ENCODE results near the gene GRAMD1B. TPM values are rescaled to one million over a fixed set of nuclear protein-coding genes. Genes with fewer than 3 reads are reported as not detected.

The GRAMD1B gene
- total RNA-seq, 2 experiments from 2014 or later = 16.1 to 21.8 TPM

DNA sequence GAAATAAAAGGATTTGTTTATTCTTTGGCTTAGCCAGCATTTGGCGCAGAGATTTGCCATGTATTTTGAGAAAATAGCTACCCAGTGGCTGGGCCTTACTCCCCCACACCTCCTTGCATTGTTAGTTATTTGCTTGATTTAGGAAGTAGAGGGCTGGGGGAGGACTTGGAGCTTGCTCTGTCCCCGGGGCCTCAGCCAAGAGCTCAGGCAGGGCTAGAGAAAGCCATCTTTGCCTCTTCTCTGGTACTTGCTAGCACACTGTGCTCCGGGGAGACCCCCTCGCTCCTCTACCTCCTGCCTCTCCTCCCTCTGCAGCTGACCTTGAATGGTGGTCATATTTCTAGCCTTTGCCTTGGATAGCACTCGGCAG is 131.3 kb downstream of the GRAMD1B start:
- no peaks in the 10 kb centered on the region for H3K27me3 Mint-ChIP-seq
- H3K9me3 Mint-ChIP-seq = no peaks in the 10 kb centered on the region
- H3K4me1 Mint-ChIP-seq (ENCODE audit: low read depth) = peaks cover 13% of the 10 kb centered on the region
- H3K4me1 ChIP-seq (ENCODE audit: insufficient read depth, low read length) = peaks cover 7% of the 10 kb centered on the region
- CTCF ChIA-PET = interaction anchor here (1.4 kb wide), 1 partner anchor 19 kb away, joined by 4 read pairs; no protein-coding TSS in a partner anchor
- no peaks in the 10 kb centered on the region for H3K9me3 ChIP-seq (ENCODE audit: control insufficient read depth in 1 of 2, insufficient read depth in 1 of 2, low read length in 2 of 2)
- no peak overlapping the region for H3K27ac ChIP-seq (ENCODE audit: low read depth in 1 of 2, low read length in 2 of 2)
- TF ChIP-seq, protein P1, sequence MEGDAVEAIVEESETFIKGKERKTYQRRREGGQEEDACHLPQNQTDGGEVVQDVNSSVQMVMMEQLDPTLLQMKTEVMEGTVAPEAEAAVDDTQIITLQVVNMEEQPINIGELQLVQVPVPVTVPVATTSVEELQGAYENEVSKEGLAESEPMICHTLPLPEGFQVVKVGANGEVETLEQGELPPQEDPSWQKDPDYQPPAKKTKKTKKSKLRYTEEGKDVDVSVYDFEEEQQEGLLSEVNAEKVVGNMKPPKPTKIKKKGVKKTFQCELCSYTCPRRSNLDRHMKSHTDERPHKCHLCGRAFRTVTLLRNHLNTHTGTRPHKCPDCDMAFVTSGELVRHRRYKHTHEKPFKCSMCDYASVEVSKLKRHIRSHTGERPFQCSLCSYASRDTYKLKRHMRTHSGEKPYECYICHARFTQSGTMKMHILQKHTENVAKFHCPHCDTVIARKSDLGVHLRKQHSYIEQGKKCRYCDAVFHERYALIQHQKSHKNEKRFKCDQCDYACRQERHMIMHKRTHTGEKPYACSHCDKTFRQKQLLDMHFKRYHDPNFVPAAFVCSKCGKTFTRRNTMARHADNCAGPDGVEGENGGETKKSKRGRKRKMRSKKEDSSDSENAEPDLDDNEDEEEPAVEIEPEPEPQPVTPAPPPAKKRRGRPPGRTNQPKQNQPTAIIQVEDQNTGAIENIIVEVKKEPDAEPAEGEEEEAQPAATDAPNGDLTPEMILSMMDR (IDR thresholded peaks at IDR 0.05) = no peak
- no peaks in the 10 kb centered on the region for H3K36me3 ChIP-seq (ENCODE audit: insufficient read depth, low read length)
- POLR2A ChIA-PET = interaction anchor here (1.6 kb wide), 1 partner anchor 19 kb away, joined by 3 read pairs; no protein-coding TSS in a partner anchor
- H3K27me3 ChIP-seq (ENCODE audit: control insufficient read depth in 1 of 2, insufficient read depth in 2 of 2, low read length in 2 of 2) = no peaks in the 10 kb centered on the region
- ATAC-seq (ENCODE audit: poor library complexity) = no peak
- H3K4me3 ChIP-seq (ENCODE audit: low read length) = no peak overlapping the region
- intact Hi-C loops (cut with DNase I, micrococcal nuclease) = no loop called here
- no peak for DNase-seq
- no peaks in the 10 kb centered on the region for H3K36me3 Mint-ChIP-seq (ENCODE audit: low read depth)
- no peak overlapping the region for H3K27ac Mint-ChIP-seq
- H3K4me3 Mint-ChIP-seq = no peak overlapping the region

DNA sequence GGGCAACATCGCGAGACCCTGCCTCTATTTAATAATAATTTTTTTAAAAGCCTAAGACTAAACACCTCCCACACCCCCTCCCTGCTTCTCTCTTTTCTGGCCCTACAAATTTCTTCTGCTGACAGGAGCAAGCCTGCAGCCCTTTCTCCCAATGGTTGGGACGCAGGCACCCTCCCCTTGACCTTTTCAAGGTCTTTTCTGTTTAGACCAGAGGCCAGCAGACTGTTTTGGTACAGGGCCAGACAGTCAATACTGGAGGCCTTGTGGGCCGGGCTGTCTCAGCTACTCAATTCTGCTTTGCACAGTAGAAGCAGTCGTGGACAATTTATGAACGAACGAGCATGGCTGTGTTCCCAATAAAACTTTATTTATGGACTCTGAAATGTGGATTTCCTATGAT is 132.1 kb downstream of the GRAMD1B start:
- Mint-ChIP-seq H3K36me3 (ENCODE audit: low read depth) (no peaks in the 10 kb centered on the region), H3K27ac (no peak overlapping the region), H3K9me3 (no peaks in the 10 kb centered on the region), H3K27me3 (no peaks in the 10 kb centered on the region), H3K4me1 (ENCODE audit: low read depth) (peaks cover 13% of the 10 kb centered on the region), H3K4me3 (no peak overlapping the region)
- ATAC-seq (ENCODE audit: poor library complexity) (no peak), DNase-seq (no peak)
- TF ChIP-seq, protein P1 (IDR thresholded peaks at IDR 0.05) = no peak
- Histone ChIP-seq H3K36me3 (ENCODE audit: insufficient read depth, low read length) (no peaks in the 10 kb centered on the region), H3K4me3 (ENCODE audit: low read length) (no peak overlapping the region), H3K27me3 (ENCODE audit: control insufficient read depth in 1 of 2, insufficient read depth in 2 of 2, low read length in 2 of 2) (no peaks in the 10 kb centered on the region), H3K9me3 (ENCODE audit: control insufficient read depth in 1 of 2, insufficient read depth in 1 of 2, low read length in 2 of 2) (no peaks in the 10 kb centered on the region), H3K4me1 (ENCODE audit: insufficient read depth, low read length) (peaks cover 7% of the 10 kb centered on the region), H3K27ac (ENCODE audit: low read depth in 1 of 2, low read length in 2 of 2) (no peak overlapping the region)
- ChIA-PET POLR2A (interaction anchor here (1.6 kb wide), 1 partner anchor 19 kb away, joined by 3 read pairs; no protein-coding TSS in a partner anchor), CTCF (no interaction called here)
- intact Hi-C loops (cut with DNase I, micrococcal nuclease) = no loop called here

DNA sequence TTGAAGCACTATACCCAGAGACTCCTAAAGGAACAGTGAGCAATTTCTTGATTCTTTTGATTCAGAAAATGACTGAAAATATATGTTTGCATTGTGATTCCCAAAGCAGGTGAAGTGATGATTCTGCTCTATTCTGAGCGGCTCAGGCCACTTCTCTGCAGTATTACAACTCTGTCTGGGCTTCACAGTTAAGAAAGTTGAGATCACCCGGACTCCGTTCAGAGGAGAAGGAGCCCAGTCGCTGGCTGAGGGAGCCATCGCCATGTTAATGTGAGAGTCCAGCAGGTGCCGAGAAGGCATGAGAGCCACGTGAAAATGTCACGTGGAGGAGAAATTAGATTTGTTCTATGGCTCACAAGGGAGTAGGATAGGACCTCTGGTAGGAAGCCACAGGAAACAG is 132.8 kb downstream of the GRAMD1B start:
- ATAC-seq (ENCODE audit: poor library complexity) = no peak
- TF ChIP-seq, protein P1 (IDR thresholded peaks at IDR 0.05) = no peak
- no peaks in the 10 kb centered on the region for H3K9me3 Mint-ChIP-seq
- no peaks in the 10 kb centered on the region for H3K36me3 Mint-ChIP-seq (ENCODE audit: low read depth)
- no peak overlapping the region for H3K27ac Mint-ChIP-seq
- Histone ChIP-seq H3K4me1 (ENCODE audit: insufficient read depth, low read length) (peaks cover 7% of the 10 kb centered on the region), H3K36me3 (ENCODE audit: insufficient read depth, low read length) (no peaks in the 10 kb centered on the region), H3K27ac (ENCODE audit: low read depth in 1 of 2, low read length in 2 of 2) (no peak overlapping the region), H3K9me3 (ENCODE audit: control insufficient read depth in 1 of 2, insufficient read depth in 1 of 2, low read length in 2 of 2) (no peaks in the 10 kb centered on the region), H3K4me3 (ENCODE audit: low read length) (no peak overlapping the region), H3K27me3 (ENCODE audit: control insufficient read depth in 1 of 2, insufficient read depth in 2 of 2, low read length in 2 of 2) (no peaks in the 10 kb centered on the region)
- intact Hi-C loops (cut with DNase I, micrococcal nuclease) = no loop called here
- H3K4me3 Mint-ChIP-seq = no peak overlapping the region
- ChIA-PET POLR2A (no interaction called here), CTCF (no interaction called here)
- no peaks in the 10 kb centered on the region for H3K27me3 Mint-ChIP-seq
- no peak for DNase-seq
- peaks cover 13% of the 10 kb centered on the region for H3K4me1 Mint-ChIP-seq (ENCODE audit: low read depth)

All from CD4-positive, alpha-beta T cell (primary cell).